NCI-H2196 (cell line): ENCODE results near the gene KRT74.

Experiments
- DNase-seq: peaks from one replicate; lab custom pipeline; 2025; ENCODE audit not compliant: unreplicated experiment; lab: John Stamatoyannopoulos, UW

KRT74 gene

DNA sequence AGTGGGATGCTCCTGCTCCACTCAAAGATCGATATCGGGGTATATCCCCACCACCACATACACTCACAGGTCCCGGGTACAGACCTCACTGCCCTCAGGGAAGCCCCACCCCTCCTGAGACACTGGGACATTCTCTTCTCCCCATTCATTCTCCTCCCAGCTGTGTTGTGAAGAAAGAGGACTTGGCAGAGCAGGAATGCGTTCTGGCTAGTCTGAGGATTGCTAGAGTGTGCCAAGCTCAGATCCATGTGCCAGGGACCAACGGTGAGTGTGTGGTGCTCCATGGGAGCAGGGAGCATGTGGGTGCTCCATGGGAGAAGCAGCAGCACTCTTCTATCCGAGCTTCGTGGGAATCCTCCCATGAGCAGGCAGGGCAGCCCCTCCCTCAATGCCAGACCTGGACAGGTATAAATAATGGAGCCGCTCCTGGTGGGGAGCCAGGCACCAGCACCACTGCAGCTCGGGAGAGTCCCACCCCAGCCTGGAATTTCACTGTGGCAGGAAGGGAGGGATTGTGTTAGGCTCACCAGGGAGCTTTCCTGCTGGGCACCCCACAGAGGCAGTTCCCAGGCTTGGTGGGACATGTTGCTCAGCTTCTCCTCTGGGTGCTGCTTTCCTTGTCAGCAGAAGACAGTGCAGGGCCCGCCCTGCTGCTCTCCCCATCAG lies 51.2 kb downstream of the KRT74 start:
- DNase-seq: no peak

DNA sequence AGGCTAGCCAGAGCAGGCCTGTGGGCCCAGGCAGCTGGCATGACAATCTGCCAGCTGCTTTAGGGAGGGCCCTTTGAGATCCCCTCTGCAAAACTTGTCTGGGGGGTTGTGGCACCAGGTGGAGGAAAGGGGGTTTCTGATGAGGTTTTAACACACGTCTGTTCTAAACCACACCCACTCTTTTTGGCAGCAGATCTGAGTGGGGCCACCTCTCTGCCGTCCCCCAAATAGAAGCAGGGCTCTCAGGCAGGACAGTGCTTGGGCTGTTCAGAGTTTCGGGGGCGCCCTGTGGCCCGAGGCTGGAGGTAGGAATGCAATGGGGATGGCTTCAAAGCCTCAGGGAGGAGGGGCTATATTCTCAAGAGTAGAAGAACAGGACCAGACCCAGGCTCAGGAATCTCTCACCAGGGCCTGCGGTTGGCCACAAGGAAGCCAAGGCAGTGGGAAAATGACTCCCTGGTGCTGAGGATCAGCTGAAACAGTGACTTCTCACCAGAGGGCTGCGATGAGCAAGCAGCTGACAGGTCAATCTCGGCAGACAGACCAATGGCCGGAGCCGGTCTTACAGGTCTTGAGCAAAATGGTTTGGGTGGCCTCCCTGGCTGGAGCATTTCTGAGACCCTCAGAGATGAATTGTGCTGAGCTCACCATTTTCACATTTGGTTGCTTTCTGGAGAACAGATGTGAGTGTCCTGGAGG lies 51.9 kb downstream of the KRT74 start:
- no peak for DNase-seq

GRCh38 chr12:52521175-52521567 lies 52.5 kb downstream of the KRT74 start:
- DNase-seq: no peak

GRCh38 chr12:52519826-52520662 lies 53.6 kb downstream of the KRT74 start, which contains the start of gene KRT5:
TSS of gene KRT5 (minus strand) at chr12:52520394. CDS start at chr12:52520296, 98 bp downstream.
- no peak for DNase-seq

GRCh38 chr12:52519387-52519703 lies 54.3 kb downstream of the KRT74 start:
- no peak for DNase-seq

GRCh38 chr12:52518574-52519386 lies 54.9 kb downstream of the KRT74 start:
- no peak for DNase-seq

DNA sequence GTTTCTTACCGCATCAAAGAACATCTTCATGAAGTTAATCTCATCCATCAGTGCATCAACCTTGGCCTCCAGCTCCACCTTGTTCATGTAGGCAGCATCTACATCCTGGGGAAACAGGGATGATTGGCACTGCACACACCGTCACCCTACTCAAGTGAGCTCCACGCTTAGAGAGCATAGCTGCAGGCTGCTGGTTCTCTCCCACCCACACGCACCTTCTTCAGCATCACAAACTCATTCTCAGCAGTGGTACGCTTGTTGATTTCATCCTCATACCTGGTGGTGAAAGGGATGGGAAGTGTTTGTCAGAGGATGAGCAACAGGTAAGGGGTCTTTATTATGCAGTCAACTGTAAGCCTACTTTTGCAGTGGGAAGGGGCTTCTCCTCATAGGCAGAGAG lies 55.8 kb downstream of the KRT74 start:
- DNase-seq: no peak

DNA sequence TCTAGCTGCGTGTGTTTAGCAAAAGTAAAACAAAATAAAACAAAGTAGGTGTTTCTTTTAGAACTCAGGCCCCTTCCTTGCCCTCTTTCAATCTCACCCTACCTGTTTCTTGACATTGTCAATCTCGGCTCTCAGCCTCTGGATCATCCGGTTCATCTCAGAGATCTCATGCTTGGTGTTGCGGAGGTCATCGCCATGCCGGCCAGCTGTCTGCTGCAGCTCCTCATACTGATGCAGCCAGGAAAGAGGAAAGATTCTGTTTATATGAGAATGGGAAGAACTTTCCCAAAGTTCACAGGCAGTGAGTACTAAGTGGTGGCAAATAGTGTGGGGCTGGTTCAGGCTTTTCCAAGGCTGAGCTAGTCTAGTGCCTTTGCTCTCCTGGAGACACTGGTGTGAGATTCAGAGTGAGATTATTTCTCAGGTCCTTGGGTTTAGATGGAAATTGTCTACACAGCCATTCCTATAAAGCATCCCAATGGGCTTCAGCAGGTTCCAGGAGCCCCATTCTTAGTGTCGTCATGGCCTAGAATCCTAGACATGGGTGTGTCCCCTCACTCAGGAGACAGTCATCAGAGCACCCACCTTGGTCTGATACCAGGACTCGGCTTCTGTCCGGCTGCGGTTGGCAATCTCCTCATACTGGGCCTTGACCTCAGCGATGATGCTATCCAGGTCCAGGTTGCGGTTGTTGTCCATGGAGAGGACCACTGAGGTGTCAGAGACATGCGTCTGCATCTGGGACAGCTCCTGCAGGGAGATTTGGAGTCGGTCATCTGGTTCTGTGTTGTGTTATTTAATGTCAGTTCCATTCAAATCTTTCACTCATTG lies 56.4 kb downstream of the KRT74 start:
- no peak for DNase-seq

GRCh38 chr12:52515927-52516831 lies 57.5 kb downstream of the KRT74 start:
- DNase-seq: no peak
